Keratinocyte (primary cell): ENCODE data around the gene ICE2. TPM values are rescaled to one million over a fixed set of nuclear protein-coding genes. Genes with fewer than 3 reads are reported as not detected.

ENCODE experiments used
- DNase-seq: peaks from one replicate; pipeline ENCODE4 v3.0.0-alpha.2; 2011; ENCODE audit warnings: low read depth, missing footprints, low spot score
- FAIRE-seq: peaks from 2 replicates; lab custom pipeline; 2011; peaks lifted over from hg19 to GRCh38; lab: Jason Lieb, UNC
- H2AFZ ChIP-seq: 2 replicates; pipeline ENCODE4 v1.6.0; 2012; ENCODE audit warnings: low read length, control low read depth, inconsistent platforms; ENCODE audit not compliant: control insufficient read depth
- H3K27ac ChIP-seq: 2 replicates; pipeline ENCODE4 v1.5.1; 2011; ENCODE audit warnings: low read length; ENCODE audit not compliant: control insufficient read depth, insufficient read depth
- H3K27me3 ChIP-seq: 3 replicates; pipeline ENCODE4 v1.6.0; 2011; ENCODE audit warnings: low read length; ENCODE audit not compliant: control insufficient read depth, insufficient read depth; ENCODE audit errors: extremely low read depth
- H3K36me3 ChIP-seq, 2 experiments: 2 replicates in 1 of 2; 3 replicates in 1 of 2; pipeline ENCODE4 v1.5.1; 2011; ENCODE audit warnings: low read length in 2 of 2, mild to moderate bottlenecking in 1 of 2; ENCODE audit not compliant: control insufficient read depth in 2 of 2, insufficient read depth in 2 of 2; ENCODE audit errors: extremely low read depth in 1 of 2
- H3K4me1 ChIP-seq: 3 replicates; pipeline ENCODE4 v1.5.1; 2011; ENCODE audit warnings: low read length; ENCODE audit not compliant: control insufficient read depth, insufficient read depth; ENCODE audit errors: extremely low read depth
- H3K4me2 ChIP-seq: 3 replicates; pipeline ENCODE4 v1.6.0; 2011; ENCODE audit warnings: low read depth, low read length; ENCODE audit not compliant: control insufficient read depth, insufficient read depth; ENCODE audit errors: extremely low read depth
- H3K4me3 ChIP-seq, 3 experiments: fragments of 200-600 bp in 1 of 3; sonication (generic) in 1 of 3; 2 replicates in 2 of 3; 3 replicates in 1 of 3; pipeline ENCODE4 v1.5.1; 2011 to 2016; ENCODE audit warnings: low read length in 3 of 3, mild to moderate bottlenecking in 3 of 3, control low read depth in 2 of 3, inconsistent platforms in 1 of 3, low read depth in 1 of 3, mixed read lengths in 1 of 3, mixed run types in 1 of 3, moderate library complexity in 1 of 3; ENCODE audit not compliant: control insufficient read depth in 2 of 3, insufficient read depth in 2 of 3; ENCODE audit errors: extremely low read depth in 1 of 3
- H3K79me2 ChIP-seq: 2 replicates; pipeline ENCODE4 v1.6.0; 2012; ENCODE audit warnings: low read length; ENCODE audit not compliant: control insufficient read depth, insufficient read depth
- H3K9ac ChIP-seq: 3 replicates; pipeline ENCODE4 v1.6.0; 2011; ENCODE audit warnings: low read length; ENCODE audit not compliant: control insufficient read depth, insufficient read depth; ENCODE audit errors: extremely low read depth
- H3K9me1 ChIP-seq: 3 replicates; pipeline ENCODE4 v1.6.0; 2011; ENCODE audit warnings: low read length; ENCODE audit not compliant: control insufficient read depth, insufficient read depth; ENCODE audit errors: extremely low read depth
- H3K9me3 ChIP-seq: 2 replicates; pipeline ENCODE4 v1.5.1; 2012; ENCODE audit warnings: low read depth, low read length; ENCODE audit not compliant: control insufficient read depth
- H4K20me1 ChIP-seq: 3 replicates; pipeline ENCODE4 v1.6.0; 2011; ENCODE audit warnings: low read length; ENCODE audit not compliant: control insufficient read depth, insufficient read depth; ENCODE audit errors: extremely low read depth
- CTCF ChIP-seq, 3 experiments: IDR thresholded peaks in 1 of 3; conservative IDR thresholded peaks in 1 of 3; optimal IDR thresholded peaks in 1 of 3; 2 replicates in 2 of 3; 3 replicates in 1 of 3; pipeline versions ENCODE3 to v1.5.1; 2011; ENCODE audit warnings: low read length in 3 of 3, mild to moderate bottlenecking in 3 of 3, moderate library complexity in 2 of 3, control low read depth in 1 of 3, inconsistent platforms in 1 of 3; ENCODE audit not compliant: insufficient read depth in 2 of 3; ENCODE audit errors: extremely low read depth in 1 of 3
- EZH2 ChIP-seq: IDR thresholded peaks from one replicate; pipeline ENCODE4 v1.6.1; 2012; ENCODE audit warnings: inconsistent platforms, mild to moderate bottlenecking, low read length, moderate library complexity
- dilution Hi-C: fragments of 300-500 bp; cut with MboI; formaldehyde crosslinking; loops from one replicate; pipeline ENCODE4 v1.7.0; 2020; ENCODE audit warnings: low sequenced_read_pairs; ENCODE audit not compliant: extremely low pct_ligation_motif_present
- polyA plus RNA-seq, 5 experiments: library from polyadenylated mRNA; depleted of rRNA in 3 of 5; stranded (reverse) in 3 of 5; stranded (forward) in 1 of 5; unstranded in 1 of 5; fragments of >200 nt; gene quantifications; 1 replicate in 1 of 5; 2 replicates in 3 of 5; 3 replicates in 1 of 5; pipeline versions ENCODE4 v1.2.1 to v1.2.3, GENCODE V29; 2011 to 2012; ENCODE audit warnings: missing spikeins in 2 of 5, low read depth in 1 of 5, low replicate concordance in 1 of 5

ICE2 gene
- polyA plus RNA-seq, 1 donor (not counting 4 experiments of a cell fraction or from before 2014, with no cell fraction given), result 34.1 TPM

- H3K27ac ChIP-seq, result peak overlapping the region; percentile 94
- TF ChIP-seq EZH2 (no peak), CTCF (optimal IDR thresholded peaks at IDR 0.05 in 1 of 3, IDR thresholded peaks at IDR 0.05 in 1 of 3, conservative IDR thresholded peaks at IDR 0.05 in 1 of 3; ENCODE audit: extremely low read depth in 1 of 3, insufficient read depth in 2 of 3, low read length in 3 of 3) (no peak)
- H3K4me3 ChIP-seq, result peak overlapping the region; percentile 83 to 92 (median 89)
- FAIRE-seq (no peak), DNase-seq (no peak)
- H3K4me2 ChIP-seq, result peak overlapping the region; percentile 86
- dilution Hi-C loops, result no loop called here
- peak overlapping the region; percentile 96 for H3K9ac ChIP-seq
- peaks cover 0 to 5% of the 10 kb centered on the region in 2 experiments for H3K36me3 ChIP-seq
- H3K9me3 ChIP-seq, result no peaks in the 10 kb centered on the region
- no peaks in the 10 kb centered on the region for H4K20me1 ChIP-seq
- no peaks in the 10 kb centered on the region for H3K9me1 ChIP-seq
- peaks cover 32% of the 10 kb centered on the region for H3K79me2 ChIP-seq
- no peaks in the 10 kb centered on the region for H3K27me3 ChIP-seq
- H3K4me1 ChIP-seq, result peaks cover 26% of the 10 kb centered on the region
- H2AFZ ChIP-seq, result peak overlapping the region; percentile 79
Observed at GRCh38 chr15:60479361-60480110, 594 bp upstream of the ICE2 start.

- DNase-seq (no peak), FAIRE-seq (peak; percentile 56)
- dilution Hi-C loops, result no loop called here
- Histone ChIP-seq H3K79me2 (peaks cover 37% of the 10 kb centered on the region), H2AFZ (peak overlapping the region; percentile 94), H3K27ac (peak overlapping the region; percentile 94), H3K9me1 (no peaks in the 10 kb centered on the region), H4K20me1 (no peaks in the 10 kb centered on the region), H3K4me3 (peak overlapping the region; percentile 83 to 92 (median 89)), H3K9me3 (no peaks in the 10 kb centered on the region), H3K4me1 (peaks cover 26% of the 10 kb centered on the region), H3K4me2 (peak overlapping the region; percentile 89), H3K9ac (peak overlapping the region; percentile 96), H3K36me3 (peaks cover 1 to 5% of the 10 kb centered on the region in 2 experiments), H3K27me3 (no peaks in the 10 kb centered on the region)
- TF ChIP-seq EZH2 (no peak), CTCF (optimal IDR thresholded peaks at IDR 0.05 in 1 of 3, IDR thresholded peaks at IDR 0.05 in 1 of 3, conservative IDR thresholded peaks at IDR 0.05 in 1 of 3; ENCODE audit: extremely low read depth in 1 of 3, insufficient read depth in 2 of 3, low read length in 3 of 3) (no peak)
Observed at GRCh38 chr15:60477916-60478565, 901 bp downstream of the ICE2 start.
